CD4-positive, alpha-beta T cell (primary cell): ENCODE measurements around the gene MAP4. TPM values are rescaled to one million over a fixed set of nuclear protein-coding genes. Genes with fewer than 3 reads are reported as not detected.
A peak's percentile ranks its signal among the peaks of the same experiment; 100 is the strongest.

Source experiments
- ATAC-seq: fragments of 200-7000 bp; cut with Tn5 transposase; one replicate; pipeline ENCODE4 v1.10.0; 2022; ENCODE audit warnings: mild to moderate bottlenecking; ENCODE audit not compliant: poor library complexity
- CTCF ChIA-PET: fragments of 350-600 bp; sonication (Branson Sonifier 250); formaldehyde crosslinking; loops from one replicate; lab custom pipeline; 2021; ENCODE audit warnings: antibody characterized with exemption, inconsistent platforms; lab: Charles Lee
- POLR2A ChIA-PET: fragments of 350-600 bp; sonication (Branson Sonifier 250); formaldehyde crosslinking; loops from one replicate; lab custom pipeline; 2021; ENCODE audit warnings: antibody characterized with exemption, inconsistent platforms; lab: Charles Lee
- DNase-seq, 14 experiments: peaks; one replicate each; pipeline ENCODE4 v3.0.0-alpha.2; 2013 to 2020; ENCODE audit warnings: mixed read lengths in 2 of 14
- H3K27ac ChIP-seq, 2 donors: one replicate each; pipeline versions ENCODE4 v1.5.1 to v1.7.0; 2013; ENCODE audit warnings: low read length in 2 of 2, low read depth in 1 of 2, mild to moderate bottlenecking in 1 of 2
- H3K27me3 ChIP-seq, 2 experiments: 1 replicate in 1 of 2; 2 replicates in 1 of 2; pipeline versions ENCODE4 v1.6.1 to v1.7.0; 2013; ENCODE audit warnings: low read length in 2 of 2, control low read depth in 1 of 2, mild to moderate bottlenecking in 1 of 2, moderate library complexity in 1 of 2; ENCODE audit not compliant: insufficient read depth in 2 of 2, control insufficient read depth in 1 of 2
- H3K36me3 ChIP-seq: one replicate; pipeline ENCODE4 v1.6.1; 2013; ENCODE audit warnings: low read length, control low read depth; ENCODE audit not compliant: insufficient read depth
- H3K4me1 ChIP-seq: one replicate; pipeline ENCODE4 v1.6.1; 2013; ENCODE audit warnings: low read length, control low read depth; ENCODE audit not compliant: insufficient read depth
- H3K4me3 ChIP-seq: one replicate; pipeline ENCODE4 v1.5.1; 2013; ENCODE audit warnings: mild to moderate bottlenecking, low read length, moderate library complexity
- H3K9me3 ChIP-seq, 2 experiments: 1 replicate in 1 of 2; 2 replicates in 1 of 2; pipeline versions ENCODE4 v1.6.1 to v1.7.0; 2013; ENCODE audit warnings: low read length in 2 of 2, mild to moderate bottlenecking in 2 of 2, control low read depth in 1 of 2, moderate library complexity in 1 of 2; ENCODE audit not compliant: control insufficient read depth in 1 of 2, insufficient read depth in 1 of 2
- H3K27ac Mint-ChIP-seq: one replicate; pipeline ENCODE4 v1.8.0; 2020; ENCODE audit warnings: mixed read lengths
- H3K27me3 Mint-ChIP-seq: one replicate; pipeline ENCODE4 v1.8.0; 2021; ENCODE audit warnings: mixed read lengths
- H3K36me3 Mint-ChIP-seq: one replicate; pipeline ENCODE4 v1.8.0; 2021; ENCODE audit warnings: low read depth, mixed read lengths
- H3K4me1 Mint-ChIP-seq: one replicate; pipeline ENCODE4 v1.8.0; 2021; ENCODE audit warnings: low read depth, mixed read lengths
- H3K4me3 Mint-ChIP-seq: one replicate; pipeline ENCODE4 v1.8.0; 2020; ENCODE audit warnings: mild to moderate bottlenecking, mixed read lengths
- H3K9me3 Mint-ChIP-seq: one replicate; pipeline ENCODE4 v1.8.0; 2020; ENCODE audit warnings: mixed read lengths
- intact Hi-C, 2 experiments: fragments of 100-400 bp; cut with DNase I in 1 of 2; cut with micrococcal nuclease in 1 of 2; formaldehyde crosslinking; loops; one replicate each; pipeline versions ENCODE4 v1.15.1 to v1.9.0; 2023 to 2025; cut with DNase I, micrococcal nuclease
- total RNA-seq, 174 experiments: library from RNA in 2 of 174; stranded (reverse) in 2 of 174; gene quantifications; one replicate each; pipeline ENCODE4 v1.2.3 and lab custom pipeline; 2021 to 2026
- TF ChIP-seq, protein P1 (sequence below): fragments of 200-600 bp; IDR thresholded peaks from one replicate; pipeline ENCODE4 v1.8.0; 2022; ENCODE audit warnings: antibody characterized with exemption, mild to moderate bottlenecking

MAP4 gene
- total RNA-seq, 2 experiments from 2014 or later: 42.2 to 42.6 TPM

DNA sequence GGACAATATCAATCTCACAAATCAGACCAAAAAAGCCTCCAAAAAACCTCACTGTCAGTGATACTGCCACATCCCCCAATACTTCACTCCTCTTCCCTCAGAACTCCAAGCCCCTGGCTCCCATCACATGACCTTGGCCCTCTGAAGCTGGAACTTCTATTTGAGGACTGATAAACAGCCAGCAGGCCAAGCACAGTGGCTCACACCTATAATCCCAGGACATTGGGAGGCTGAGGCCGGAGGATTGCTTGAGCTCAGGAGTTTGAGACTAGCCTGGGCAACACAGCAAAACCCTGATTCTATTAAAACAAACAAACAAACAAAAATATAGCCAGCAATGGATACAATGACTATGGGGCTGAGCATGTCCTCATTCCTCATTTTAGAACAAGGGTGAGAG is 55.2 kb downstream of the MAP4 start:
- ATAC-seq: no peak
- no peaks in the 10 kb centered on the region for H3K36me3 Mint-ChIP-seq

DNA sequence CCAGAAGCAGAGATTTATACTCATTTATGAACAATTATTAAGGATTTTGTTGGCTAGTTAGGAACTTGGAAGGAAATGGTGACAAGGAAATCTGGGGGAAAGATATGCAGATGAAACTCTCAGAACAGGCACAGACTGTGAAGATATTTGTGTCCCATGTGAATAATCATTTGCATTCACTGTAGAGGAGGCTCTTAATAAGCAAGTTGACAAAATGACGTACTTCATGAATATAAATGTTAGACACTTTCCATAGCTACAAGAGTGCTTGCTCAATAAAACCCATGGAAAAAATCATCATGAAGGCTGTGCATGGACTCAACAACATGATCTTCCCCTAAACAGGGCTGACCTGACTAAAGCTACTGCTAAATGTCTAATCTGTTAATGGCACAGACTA is 59.7 kb downstream of the MAP4 start:
- CTCF ChIA-PET: no interaction called here
- Mint-ChIP-seq H3K9me3 (no peaks in the 10 kb centered on the region), H3K4me1 (peaks cover 10% of the 10 kb centered on the region), H3K27ac (no peak overlapping the region), H3K27me3 (no peaks in the 10 kb centered on the region), H3K4me3 (no peak overlapping the region), H3K36me3 (no peaks in the 10 kb centered on the region)
- Histone ChIP-seq H3K36me3 (no peaks in the 10 kb centered on the region), H3K27me3 (no peaks in the 10 kb centered on the region), H3K4me3 (no peak overlapping the region), H3K27ac (no peak overlapping the region), H3K9me3 (no peaks in the 10 kb centered on the region), H3K4me1 (peaks cover 6% of the 10 kb centered on the region)
- intact Hi-C loops: no loop called here
- POLR2A ChIA-PET: no interaction called here
- DNase-seq (no peak), ATAC-seq (no peak)
- TF ChIP-seq, protein P1, sequence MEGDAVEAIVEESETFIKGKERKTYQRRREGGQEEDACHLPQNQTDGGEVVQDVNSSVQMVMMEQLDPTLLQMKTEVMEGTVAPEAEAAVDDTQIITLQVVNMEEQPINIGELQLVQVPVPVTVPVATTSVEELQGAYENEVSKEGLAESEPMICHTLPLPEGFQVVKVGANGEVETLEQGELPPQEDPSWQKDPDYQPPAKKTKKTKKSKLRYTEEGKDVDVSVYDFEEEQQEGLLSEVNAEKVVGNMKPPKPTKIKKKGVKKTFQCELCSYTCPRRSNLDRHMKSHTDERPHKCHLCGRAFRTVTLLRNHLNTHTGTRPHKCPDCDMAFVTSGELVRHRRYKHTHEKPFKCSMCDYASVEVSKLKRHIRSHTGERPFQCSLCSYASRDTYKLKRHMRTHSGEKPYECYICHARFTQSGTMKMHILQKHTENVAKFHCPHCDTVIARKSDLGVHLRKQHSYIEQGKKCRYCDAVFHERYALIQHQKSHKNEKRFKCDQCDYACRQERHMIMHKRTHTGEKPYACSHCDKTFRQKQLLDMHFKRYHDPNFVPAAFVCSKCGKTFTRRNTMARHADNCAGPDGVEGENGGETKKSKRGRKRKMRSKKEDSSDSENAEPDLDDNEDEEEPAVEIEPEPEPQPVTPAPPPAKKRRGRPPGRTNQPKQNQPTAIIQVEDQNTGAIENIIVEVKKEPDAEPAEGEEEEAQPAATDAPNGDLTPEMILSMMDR: no peak

More for the DNA sequence above, 55.2 kb downstream of the MAP4 start:
- Histone ChIP-seq H3K27ac (no peak overlapping the region), H3K27me3 (no peaks in the 10 kb centered on the region), H3K9me3 (no peaks in the 10 kb centered on the region), H3K36me3 (no peaks in the 10 kb centered on the region), H3K4me1 (peaks cover 15% of the 10 kb centered on the region), H3K4me3 (no peak overlapping the region)
- H3K27ac Mint-ChIP-seq: peak overlapping the region; percentile 77
- no peaks in the 10 kb centered on the region for H3K9me3 Mint-ChIP-seq
- ChIA-PET POLR2A (interaction anchor here (1.2 to 1.3 kb wide), 2 partner anchors 10 to 135 kb away, joined by 4 to 5 read pairs; no protein-coding TSS in a partner anchor), CTCF (interaction anchor here (2.4 kb wide), 1 partner anchor 29 kb away, joined by 9 read pairs; no protein-coding TSS in a partner anchor)
- TF ChIP-seq, protein P1: no peak
- peaks cover 23% of the 10 kb centered on the region for H3K4me1 Mint-ChIP-seq
- H3K4me3 Mint-ChIP-seq: no peak overlapping the region
- no peak for DNase-seq
- H3K27me3 Mint-ChIP-seq: no peaks in the 10 kb centered on the region
- intact Hi-C loops: loop anchor here in 1 of 2 experiments (10.0 kb wide), 1 partner anchor 1156 kb away; no protein-coding TSS in a partner anchor

GRCh38 chr3:47954567-47954966 is 61.6 kb downstream of the MAP4 start:
- H3K9me3 Mint-ChIP-seq: no peaks in the 10 kb centered on the region
- H3K27ac ChIP-seq: no peak overlapping the region
- H3K4me3 Mint-ChIP-seq: no peak overlapping the region
- no peaks in the 10 kb centered on the region for H3K27me3 Mint-ChIP-seq
- H3K27me3 ChIP-seq: no peaks in the 10 kb centered on the region
- no peak overlapping the region for H3K4me3 ChIP-seq
- no peaks in the 10 kb centered on the region for H3K9me3 ChIP-seq
- no peaks in the 10 kb centered on the region for H3K36me3 ChIP-seq
- ChIA-PET POLR2A (no interaction called here), CTCF (no interaction called here)
- DNase-seq (no peak), ATAC-seq (no peak)
- TF ChIP-seq, protein P1: no peak
- H3K4me1 Mint-ChIP-seq: no peaks in the 10 kb centered on the region
- no peaks in the 10 kb centered on the region for H3K4me1 ChIP-seq
- H3K36me3 Mint-ChIP-seq: no peaks in the 10 kb centered on the region
- no peak overlapping the region for H3K27ac Mint-ChIP-seq
- intact Hi-C loops: no loop called here
